Eye (tissue), 1 donor: ENCODE measurements around the gene ZNF222.

Source experiments
- DNase-seq: peaks from one replicate; pipeline ENCODE4 v3.0.0-alpha.2; 2015

The ZNF222 gene

DNA sequence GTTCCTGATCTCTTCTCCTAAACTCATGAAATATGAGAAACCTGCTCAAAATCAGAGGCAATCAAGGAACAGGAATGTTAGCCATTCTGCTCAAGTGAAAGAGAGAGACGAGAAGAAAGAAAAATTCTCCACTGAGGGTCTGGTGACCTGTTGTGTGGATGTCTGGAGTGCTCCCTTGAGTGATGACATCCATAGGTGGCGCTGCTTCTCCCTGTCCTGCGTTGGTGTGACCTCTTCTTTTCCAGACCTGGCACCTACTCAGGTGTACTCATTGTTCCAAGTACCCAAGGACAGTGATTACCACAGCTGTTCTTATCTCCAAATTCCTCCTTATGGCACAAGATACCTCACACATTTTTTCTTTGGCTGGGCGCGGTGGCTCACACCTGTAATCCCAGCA is 30.7 kb downstream of the ZNF222 start:
- no peak for DNase-seq

DNA sequence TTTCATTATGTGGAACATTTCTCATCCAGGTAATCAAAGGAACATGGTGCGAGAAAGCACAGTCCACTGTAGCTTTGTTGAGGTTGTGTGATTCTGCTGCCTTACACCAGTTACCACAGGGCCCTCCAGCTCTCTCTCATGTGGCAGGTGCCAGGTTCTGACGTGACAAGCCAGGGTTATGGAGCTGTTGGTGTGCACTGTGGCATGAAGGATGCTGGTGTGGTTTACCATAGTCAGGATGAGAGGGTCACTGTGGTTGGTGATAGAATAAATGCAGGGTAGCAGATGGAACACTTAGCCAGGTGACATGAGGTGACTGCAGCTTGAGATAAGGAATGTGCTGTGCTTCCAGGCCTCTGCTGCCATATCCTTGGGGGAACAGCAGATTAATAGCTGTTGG is 34.0 kb downstream of the ZNF222 start:
- no peak for DNase-seq

DNA sequence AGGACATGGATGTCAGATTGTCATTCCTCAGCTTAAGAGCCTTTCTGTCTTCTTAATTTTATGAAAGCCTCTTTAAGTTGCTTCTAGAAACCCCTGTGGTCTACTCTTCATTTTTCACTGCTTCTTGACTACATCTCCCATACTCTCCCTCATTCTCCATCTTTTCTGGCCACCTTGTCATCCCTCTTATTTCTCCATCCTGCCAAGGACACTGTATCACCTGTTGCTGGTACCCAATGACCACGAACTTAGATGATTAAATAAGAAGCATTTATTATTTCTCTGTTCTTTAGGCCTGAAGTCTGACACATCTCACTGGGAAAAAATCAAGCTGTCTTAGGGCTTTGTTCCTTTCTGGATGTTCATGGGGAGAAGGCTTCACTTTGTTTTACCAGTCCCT is 35.9 kb downstream of the ZNF222 start:
- DNase-seq: no peak

DNA sequence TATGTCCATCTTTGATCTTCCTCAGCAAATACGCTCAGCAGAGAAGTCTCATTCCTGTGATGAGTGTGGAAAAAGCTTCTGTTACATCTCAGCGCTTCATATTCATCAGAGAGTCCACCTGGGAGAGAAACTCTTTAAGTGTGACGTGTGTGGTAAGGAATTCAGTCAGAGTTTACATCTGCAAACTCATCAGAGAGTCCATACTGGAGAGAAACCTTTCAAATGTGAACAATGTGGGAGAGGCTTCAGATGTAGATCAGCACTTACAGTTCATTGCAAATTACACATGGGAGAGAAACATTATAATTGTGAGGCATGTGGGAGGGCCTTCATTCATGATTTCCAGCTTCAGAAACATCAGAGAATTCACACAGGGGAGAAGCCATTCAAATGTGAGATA is 41.1 kb downstream of the ZNF222 start:
- DNase-seq: no peak

DNA sequence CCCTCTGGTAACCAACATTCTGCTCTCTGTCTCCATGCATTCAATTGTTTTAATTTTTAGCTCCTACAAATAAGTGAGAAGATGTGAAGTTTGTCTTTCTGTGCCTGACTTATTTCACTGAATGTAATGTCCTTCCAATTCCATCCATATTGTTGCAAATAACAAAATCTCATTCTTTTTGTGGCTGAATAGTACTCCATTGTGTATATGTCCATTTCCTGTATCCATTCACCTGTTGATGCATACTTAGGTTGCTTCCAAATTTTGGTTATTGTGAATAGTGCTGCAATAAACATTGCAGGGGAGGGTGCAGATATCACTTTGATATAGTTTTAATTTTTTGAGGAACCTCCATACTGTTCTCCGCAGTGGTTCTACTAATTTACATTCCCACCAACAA is 44.2 kb downstream of the ZNF222 start:
- DNase-seq: no peak

DNA sequence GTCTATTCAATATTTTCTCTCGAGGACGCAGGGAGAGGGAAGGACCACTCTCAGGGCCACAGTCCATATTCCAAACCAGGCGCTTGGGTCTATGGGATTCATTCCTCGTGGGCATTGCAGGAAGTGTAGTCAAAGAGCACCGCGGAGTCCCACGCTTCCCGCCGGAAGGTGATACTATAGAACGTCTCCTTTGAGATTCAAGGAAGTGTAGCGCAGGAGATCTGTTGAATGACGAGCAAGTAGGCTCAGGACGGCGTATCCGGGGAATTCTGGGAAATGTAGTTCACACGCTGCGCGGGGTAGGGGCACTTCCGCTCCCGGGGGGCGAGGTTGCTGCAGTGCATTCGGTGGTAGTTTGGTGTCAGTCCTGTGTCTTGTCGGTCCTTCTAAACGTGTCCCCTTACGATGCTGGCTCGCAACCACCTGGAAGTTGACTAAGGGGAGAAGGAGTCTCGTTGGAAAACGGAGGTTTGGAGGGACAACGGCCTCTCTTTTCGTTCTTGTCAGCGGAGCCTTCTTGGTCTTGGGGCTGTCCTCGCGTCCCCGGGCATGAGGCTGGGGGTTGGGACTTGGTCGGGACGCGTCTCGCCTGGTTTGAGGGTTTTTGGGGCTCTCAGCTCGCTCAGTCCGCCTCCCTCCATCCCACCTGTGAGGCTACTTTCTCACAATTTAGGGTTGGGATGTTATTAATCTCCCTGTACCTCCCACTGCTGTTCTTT is 46.8 kb downstream of the ZNF222 start, which contains the start of gene ZNF284:
ZNF284 (plus strand) TSS at position 336 of the 719 bp plus-strand sequence. CDS start 4,231 bp downstream, outside the sequence.
- DNase-seq: peak; percentile 98

DNA sequence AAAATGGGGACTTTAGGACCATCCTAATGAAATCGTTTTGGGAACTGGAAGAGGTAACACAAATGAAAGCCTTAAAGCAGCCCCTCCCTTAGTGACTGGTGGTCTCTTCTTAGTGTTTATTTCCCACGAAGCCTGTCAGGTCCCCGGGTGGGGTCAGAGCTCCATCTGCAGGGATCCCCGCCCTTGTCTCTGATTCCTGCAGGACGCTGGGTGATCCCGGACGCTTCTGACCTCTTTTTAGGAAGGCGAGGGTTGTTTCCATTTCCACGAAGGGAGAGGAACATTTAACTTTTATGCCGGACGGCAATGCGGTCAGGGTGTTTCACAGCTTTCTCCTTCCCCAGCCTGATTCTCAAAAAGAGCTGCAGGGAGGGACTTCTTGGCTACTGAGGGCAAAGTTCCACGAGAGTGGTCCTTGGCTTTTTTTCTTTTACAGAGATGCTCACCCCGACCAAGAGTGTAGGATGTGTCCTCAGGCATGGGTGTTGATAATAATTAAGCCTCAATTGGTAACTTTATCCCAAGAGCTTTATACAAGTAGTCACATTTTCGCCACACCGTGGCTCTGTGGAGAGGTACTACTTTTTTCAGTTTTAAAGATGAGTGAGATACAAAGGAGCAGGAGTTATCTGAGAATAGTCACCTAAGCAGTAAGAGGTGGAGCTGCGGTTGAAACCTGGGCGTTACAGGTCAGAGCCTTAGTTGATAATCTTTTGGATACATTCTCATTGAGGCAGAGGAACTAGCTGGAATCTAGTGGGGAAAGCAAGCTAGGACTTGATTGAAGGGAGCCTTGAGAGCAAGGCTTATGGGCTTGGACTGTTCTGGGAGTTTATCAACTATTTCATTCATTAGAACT is 47.6 kb downstream of the ZNF222 start:
- DNase-seq: no peak

DNA sequence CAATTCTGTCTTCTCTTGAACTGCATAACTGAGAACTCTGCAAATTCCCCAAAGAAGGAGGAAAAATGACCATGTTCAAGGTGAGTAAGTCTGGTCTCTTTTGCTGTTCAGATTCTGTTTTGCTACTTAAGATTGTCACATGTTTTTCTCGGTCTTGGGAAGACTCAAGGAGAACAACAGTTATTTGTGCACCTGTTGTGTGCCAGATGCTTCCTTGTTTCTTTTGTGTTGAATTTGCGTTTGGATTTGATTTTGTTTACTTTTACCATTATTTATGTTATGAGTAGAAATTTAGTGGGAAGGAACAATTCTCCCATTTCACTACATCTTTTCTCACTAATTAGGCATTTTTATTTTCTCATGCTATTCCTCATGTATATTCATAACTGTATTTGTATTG is 51.1 kb downstream of the ZNF222 start:
- no peak for DNase-seq
